Renal pelvis (tissue), 4 donors: Measurements from ENCODE around the gene PIAS1. TPM values are rescaled to one million over a fixed set of nuclear protein-coding genes. Genes with fewer than 3 reads are reported as not detected.

Source experiments
- DNase-seq: peaks from one replicate; pipeline ENCODE4 v3.0.0-alpha.2; 2013
- polyA plus RNA-seq, 3 donors: library from polyadenylated mRNA; unstranded; fragments of 120-200 nt; gene quantifications; one replicate each; pipeline ENCODE4 v1.2.1, GENCODE V29; 2013; ENCODE audit not compliant: insufficient read length in 3 of 3

Gene PIAS1
- polyA plus RNA-seq, 3 donors: 42.0 to 54.6 (median 51.0) TPM

- no peak for DNase-seq
Observed at GRCh38 chr15:68175526-68175925, 121.4 kb downstream of the PIAS1 start.

DNA sequence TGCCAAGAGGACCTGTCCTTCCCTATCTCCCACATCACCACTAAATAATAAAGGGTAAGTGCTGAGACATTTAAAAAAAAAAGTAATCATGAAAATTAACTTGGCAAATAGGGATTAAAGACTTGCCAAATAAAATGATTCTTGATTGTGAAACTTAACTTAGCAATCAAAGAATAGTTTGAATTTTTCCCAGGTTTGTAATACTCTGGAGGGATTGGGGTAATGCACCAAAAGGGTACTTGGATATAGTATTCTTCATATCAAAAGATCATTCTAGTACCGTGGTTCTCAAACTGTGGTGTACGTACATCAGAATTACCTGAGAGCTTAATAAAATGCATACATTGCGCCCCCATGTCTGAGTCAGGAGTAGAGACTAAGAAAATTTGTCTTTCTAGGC is 122.5 kb downstream of the PIAS1 start:
- no peak for DNase-seq

- DNase-seq: no peak
Observed at GRCh38 chr15:68177742-68178141, 123.6 kb downstream of the PIAS1 start.

- DNase-seq: no peak
Observed at GRCh38 chr15:68183616-68184315, 129.7 kb downstream of the PIAS1 start.

DNA sequence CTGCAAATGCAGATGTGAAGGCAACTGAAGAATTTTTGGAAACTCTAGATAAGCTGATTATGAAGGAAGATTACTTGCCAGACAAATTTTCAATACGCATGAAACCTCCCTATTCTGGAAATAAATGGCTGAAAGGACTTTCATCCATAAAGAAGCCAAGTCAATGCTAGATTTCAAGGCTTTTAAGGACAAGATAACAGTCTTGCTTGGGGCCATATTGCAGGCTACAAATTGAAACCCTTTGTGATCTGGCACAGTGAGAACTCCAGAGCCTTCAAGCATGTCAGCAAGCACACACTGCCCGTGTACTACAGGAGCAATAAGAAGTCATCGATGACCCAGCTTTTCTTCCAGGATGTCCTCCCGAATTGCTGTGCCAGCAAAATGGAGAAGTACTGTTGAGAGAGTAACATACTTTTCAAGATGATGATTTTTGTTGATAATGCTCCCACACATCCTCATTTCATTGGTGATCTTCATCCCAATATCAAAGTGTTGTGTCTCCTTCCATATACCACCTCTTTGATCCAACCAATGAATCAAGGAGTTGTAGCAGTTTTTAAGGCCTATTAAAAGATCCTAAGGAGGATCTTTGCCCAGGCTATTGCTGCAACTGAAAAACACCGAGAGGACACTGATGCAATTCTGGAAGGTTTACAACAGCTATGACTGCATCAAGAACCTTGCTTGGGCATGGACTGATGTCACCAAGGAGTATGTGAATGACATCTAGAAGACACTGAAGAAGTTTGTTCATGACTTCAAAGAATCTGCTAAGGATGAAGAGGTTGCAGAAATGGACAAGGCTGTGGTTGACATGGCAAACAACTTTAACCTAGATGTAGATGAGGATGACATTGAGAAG is 130.7 kb downstream of the PIAS1 start:
- DNase-seq: no peak

- DNase-seq: no peak
Observed at GRCh38 chr15:68186671-68187397, 132.7 kb downstream of the PIAS1 start.

DNA sequence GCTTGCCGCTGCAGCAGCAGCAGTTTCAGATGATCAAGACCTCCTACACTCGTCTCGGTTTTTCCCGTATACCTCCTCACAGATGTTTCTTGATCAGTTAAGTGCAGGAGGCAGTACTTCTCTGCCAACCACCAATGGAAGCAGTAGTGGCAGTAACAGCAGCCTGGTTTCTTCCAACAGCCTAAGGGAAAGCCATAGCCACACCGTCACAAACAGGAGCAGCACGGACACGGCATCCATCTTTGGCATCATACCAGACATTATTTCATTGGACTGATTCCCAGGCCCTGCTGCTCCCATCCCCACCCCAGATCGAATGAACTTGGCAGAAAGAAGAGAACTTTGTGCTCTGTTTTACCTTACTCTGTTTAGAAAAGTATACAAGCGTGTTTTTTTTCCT is 133.4 kb downstream of the PIAS1 start:
- DNase-seq: no peak

- no peak for DNase-seq
Observed at GRCh38 chr15:68188647-68189046, 134.5 kb downstream of the PIAS1 start.

GRCh38 chr15:68190048-68190447 is 135.9 kb downstream of the PIAS1 start:
- DNase-seq: no peak

- DNase-seq: no peak
Observed at GRCh38 chr15:68191555-68191954, 137.4 kb downstream of the PIAS1 start.

DNA sequence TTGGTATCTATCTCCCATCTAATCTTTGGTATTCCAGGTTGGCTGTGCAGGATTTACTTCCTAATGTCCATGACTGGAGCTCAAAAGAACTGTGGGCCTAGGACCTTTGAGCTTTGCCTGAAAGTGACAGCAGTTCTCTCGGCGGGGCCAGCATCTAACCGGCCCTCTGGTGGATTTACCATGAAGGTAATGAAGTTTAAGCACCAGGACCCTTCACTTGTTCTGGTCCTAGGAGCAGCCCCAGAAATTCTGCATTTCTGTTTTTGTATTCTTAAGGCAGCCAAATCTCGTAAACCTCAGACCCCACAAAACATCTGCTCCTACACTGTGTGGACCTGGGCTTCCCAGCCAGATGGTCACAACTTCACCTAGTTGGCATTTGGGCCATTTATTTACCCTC is 138.0 kb downstream of the PIAS1 start:
- DNase-seq: no peak

- no peak for DNase-seq
Observed at GRCh38 chr15:68192804-68193486, 138.8 kb downstream of the PIAS1 start.

DNA sequence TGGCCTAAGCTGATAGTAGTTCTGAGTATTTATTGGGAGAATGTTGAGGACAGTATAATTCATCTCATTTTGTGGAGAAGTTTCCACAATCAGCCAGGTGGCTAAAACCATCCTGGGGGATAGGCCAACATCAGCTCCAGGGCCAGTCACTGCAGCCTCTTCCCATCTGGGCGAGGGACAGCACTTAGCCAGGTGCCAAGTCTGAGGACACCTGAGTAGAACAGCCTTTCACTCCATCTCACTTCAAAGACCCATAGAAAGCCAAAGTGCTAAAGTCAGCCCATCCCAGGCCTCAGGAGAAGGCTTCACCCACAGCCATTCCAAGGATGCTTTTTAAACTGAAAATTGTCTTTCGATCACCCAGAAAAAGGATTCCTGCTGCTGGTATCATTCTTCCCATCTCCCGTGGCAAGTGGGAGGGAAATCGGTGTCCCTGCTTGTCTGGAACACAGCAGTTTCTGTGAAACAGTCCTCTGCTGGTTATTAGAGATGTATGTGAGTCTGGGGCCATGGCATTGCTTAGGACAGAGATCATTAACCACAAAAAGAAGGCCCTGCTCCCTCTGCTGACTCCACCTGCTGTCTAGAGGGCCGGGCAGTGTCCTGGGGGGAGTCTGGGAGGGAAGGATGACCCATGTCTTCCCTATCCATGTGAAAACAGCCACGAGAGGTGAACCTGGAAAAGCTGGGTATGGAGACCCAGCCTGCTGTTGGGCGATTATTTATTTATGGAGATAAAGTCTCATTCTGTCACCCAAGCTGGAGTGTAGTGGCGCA is 141.4 kb downstream of the PIAS1 start:
- DNase-seq: no peak

GRCh38 chr15:68196445-68197169 is 142.5 kb downstream of the PIAS1 start:
- no peak for DNase-seq

GRCh38 chr15:68197170-68197492 is 143.0 kb downstream of the PIAS1 start:
- DNase-seq: no peak

DNA sequence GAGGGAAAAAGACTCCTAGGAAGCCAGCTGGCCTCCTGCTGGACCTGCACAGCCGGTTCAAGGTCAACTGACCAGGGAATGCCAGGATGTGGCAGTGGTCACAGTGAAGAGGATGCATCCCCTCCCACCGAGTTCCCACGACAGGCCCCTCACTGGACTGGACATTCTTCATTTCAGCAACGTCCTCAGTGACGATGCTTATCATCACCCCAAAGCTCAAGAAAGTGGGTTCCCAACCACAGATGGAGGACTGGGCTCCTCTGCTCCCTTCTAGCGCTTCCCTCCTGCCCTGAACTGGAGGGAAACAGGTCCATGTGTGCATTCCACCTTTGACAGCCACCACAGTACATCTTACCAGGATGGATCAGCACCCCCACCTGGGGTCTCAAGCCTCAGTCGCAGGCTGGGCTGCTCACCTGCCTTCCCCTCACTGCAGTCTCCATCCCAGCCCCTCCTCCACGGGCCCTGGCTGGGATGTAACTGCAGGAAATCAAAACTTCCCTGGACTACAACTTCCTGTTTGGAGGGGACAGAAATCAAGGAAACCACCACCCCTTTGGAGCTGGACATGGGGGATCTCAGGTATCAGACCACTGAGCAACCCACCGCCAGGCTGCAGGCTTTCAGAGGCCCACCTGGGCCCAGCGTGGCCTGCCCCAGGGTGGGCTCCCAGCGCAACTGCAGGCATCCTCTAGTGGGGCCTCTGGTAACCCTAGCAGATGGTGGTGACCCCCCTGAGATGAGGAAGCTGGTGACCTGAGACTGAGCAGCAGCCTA is 143.7 kb downstream of the PIAS1 start:
- DNase-seq: no peak

DNA sequence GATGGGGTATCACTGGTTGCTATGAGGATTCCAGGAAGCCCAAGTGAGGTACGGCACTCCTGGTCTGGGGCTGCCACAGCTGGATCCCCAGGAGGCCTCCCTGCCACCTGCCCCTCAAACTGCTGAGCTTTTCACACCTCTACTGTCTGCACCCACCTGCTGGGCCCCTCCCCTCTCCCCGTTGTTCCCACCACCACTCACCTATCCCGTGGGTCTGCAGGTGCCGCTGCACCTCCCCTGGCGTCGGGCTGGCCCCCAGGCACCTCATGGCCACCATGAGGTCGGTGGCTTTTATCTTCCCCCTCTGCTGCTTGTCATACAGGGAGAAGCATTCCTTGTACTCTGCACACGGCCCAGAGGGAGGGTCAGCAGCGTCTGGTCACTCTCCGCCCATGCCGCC is 145.2 kb downstream of the PIAS1 start:
- DNase-seq: no peak

GRCh38 chr15:68200016-68200861 is 146.1 kb downstream of the PIAS1 start:
- no peak for DNase-seq
